22Rv1 (cell line): ENCODE measurements around the gene ARMC5.

ENCODE experiments used
- ZFX ChIP-seq: fragments of 450-650 bp; IDR thresholded peaks from 2 replicates; pipeline ENCODE4 v1.6.1; 2017; ENCODE audit warnings: antibody characterized with exemption, borderline replicate concordance
- TF ChIP-seq, protein P1 (sequence below): fragments of 450-650 bp; IDR thresholded peaks from 2 replicates; pipeline ENCODE4 v1.5.1; 2017; ENCODE audit warnings: mild to moderate bottlenecking

DNA sequence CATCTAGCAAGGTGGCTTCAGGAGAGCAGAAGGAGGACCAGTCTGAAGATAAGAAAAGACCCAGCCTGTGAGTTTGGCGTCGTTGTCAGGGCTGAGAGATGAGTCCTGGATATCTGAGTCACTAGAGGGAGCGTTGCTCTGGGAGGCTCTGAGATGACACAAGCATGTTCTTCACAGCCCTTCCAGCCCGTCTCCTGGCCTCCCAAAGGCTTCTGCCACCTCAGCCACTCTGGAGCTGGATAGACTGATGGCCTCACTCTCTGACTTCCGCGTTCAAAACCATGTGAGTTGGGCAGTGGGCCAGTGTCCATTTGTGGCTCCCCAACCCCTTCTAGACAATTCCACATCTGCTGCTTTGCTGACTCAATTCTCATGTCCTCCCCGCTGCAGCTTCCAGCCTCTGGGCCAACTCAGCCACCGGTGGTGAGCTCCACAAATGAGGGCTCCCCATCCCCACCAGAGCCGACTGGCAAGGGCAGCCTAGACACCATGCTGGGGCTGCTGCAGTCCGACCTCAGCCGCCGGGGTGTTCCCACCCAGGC is 14.9 kb downstream of the ARMC5 start:
- TF ChIP-seq, protein P1, sequence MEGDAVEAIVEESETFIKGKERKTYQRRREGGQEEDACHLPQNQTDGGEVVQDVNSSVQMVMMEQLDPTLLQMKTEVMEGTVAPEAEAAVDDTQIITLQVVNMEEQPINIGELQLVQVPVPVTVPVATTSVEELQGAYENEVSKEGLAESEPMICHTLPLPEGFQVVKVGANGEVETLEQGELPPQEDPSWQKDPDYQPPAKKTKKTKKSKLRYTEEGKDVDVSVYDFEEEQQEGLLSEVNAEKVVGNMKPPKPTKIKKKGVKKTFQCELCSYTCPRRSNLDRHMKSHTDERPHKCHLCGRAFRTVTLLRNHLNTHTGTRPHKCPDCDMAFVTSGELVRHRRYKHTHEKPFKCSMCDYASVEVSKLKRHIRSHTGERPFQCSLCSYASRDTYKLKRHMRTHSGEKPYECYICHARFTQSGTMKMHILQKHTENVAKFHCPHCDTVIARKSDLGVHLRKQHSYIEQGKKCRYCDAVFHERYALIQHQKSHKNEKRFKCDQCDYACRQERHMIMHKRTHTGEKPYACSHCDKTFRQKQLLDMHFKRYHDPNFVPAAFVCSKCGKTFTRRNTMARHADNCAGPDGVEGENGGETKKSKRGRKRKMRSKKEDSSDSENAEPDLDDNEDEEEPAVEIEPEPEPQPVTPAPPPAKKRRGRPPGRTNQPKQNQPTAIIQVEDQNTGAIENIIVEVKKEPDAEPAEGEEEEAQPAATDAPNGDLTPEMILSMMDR = no peak
- no peak for TF ChIP-seq ZFX
